ENCODE measurements around the gene PRR16.

Gene PRR16

GRCh38 chr5:120610145-120610544 is 146.0 kb downstream of the PRR16 start:
- DNase-seq (ENCODE audit: low spot score), result no peak

GRCh38 chr5:120613729-120614128 is 149.6 kb downstream of the PRR16 start:
- no peak for DNase-seq (ENCODE audit: low spot score)
- TF ChIP-seq CTCF (IDR thresholded peaks at IDR 0.05; ENCODE audit: extremely low read depth, missing control alignments), result no peak

More at GRCh38 chr5:120610145-120610544, 146.0 kb downstream of the PRR16 start:
- no peak for TF ChIP-seq CTCF (IDR thresholded peaks at IDR 0.05; ENCODE audit: extremely low read depth, missing control alignments)

- TF ChIP-seq CTCF (IDR thresholded peaks at IDR 0.05; ENCODE audit: extremely low read depth, missing control alignments), result no peak
- no peak for DNase-seq (ENCODE audit: low spot score)
Observed at GRCh38 chr5:120614531-120615180, 150.6 kb downstream of the PRR16 start.

- no peak for DNase-seq (ENCODE audit: low spot score)
- no peak for TF ChIP-seq CTCF (IDR thresholded peaks at IDR 0.05; ENCODE audit: extremely low read depth, missing control alignments)
Observed at GRCh38 chr5:120615967-120616645, 152.0 kb downstream of the PRR16 start.

- no peak for DNase-seq (ENCODE audit: low spot score)
- no peak for TF ChIP-seq CTCF (IDR thresholded peaks at IDR 0.05; ENCODE audit: extremely low read depth, missing control alignments)
Observed at GRCh38 chr5:120621339-120621738, 157.2 kb downstream of the PRR16 start.

- DNase-seq (ENCODE audit: low spot score), result no peak
- TF ChIP-seq CTCF (IDR thresholded peaks at IDR 0.05; ENCODE audit: extremely low read depth, missing control alignments), result no peak
Observed at GRCh38 chr5:120624021-120624563, 160.0 kb downstream of the PRR16 start.

- no peak for TF ChIP-seq CTCF (IDR thresholded peaks at IDR 0.05; ENCODE audit: extremely low read depth, missing control alignments)
- DNase-seq (ENCODE audit: low spot score), result no peak
Observed at GRCh38 chr5:120628156-120628555, 164.1 kb downstream of the PRR16 start.

Data from GM20000 (cell line).